CD4-positive, alpha-beta T cell (primary cell): ENCODE measurements around the gene COMMD7. TPM values are rescaled to one million over a fixed set of nuclear protein-coding genes. Genes with fewer than 3 reads are reported as not detected.

Source experiments
- ATAC-seq: fragments of 200-7000 bp; cut with Tn5 transposase; one replicate; pipeline ENCODE4 v1.10.0; 2022; ENCODE audit warnings: mild to moderate bottlenecking; ENCODE audit not compliant: poor library complexity
- CTCF ChIA-PET: fragments of 350-600 bp; sonication (Branson Sonifier 250); formaldehyde crosslinking; loops from one replicate; lab custom pipeline; 2021; ENCODE audit warnings: antibody characterized with exemption, inconsistent platforms; lab: Charles Lee
- POLR2A ChIA-PET: fragments of 350-600 bp; sonication (Branson Sonifier 250); formaldehyde crosslinking; loops from one replicate; lab custom pipeline; 2021; ENCODE audit warnings: antibody characterized with exemption, inconsistent platforms; lab: Charles Lee
- DNase-seq, 14 experiments: peaks; one replicate each; pipeline ENCODE4 v3.0.0-alpha.2; 2013 to 2020; ENCODE audit warnings: mixed read lengths in 2 of 14
- H3K27ac ChIP-seq, 2 donors: one replicate each; pipeline versions ENCODE4 v1.5.1 to v1.7.0; 2013; ENCODE audit warnings: low read length in 2 of 2, low read depth in 1 of 2, mild to moderate bottlenecking in 1 of 2
- H3K27me3 ChIP-seq, 2 experiments: 1 replicate in 1 of 2; 2 replicates in 1 of 2; pipeline versions ENCODE4 v1.6.1 to v1.7.0; 2013; ENCODE audit warnings: low read length in 2 of 2, control low read depth in 1 of 2, mild to moderate bottlenecking in 1 of 2, moderate library complexity in 1 of 2; ENCODE audit not compliant: insufficient read depth in 2 of 2, control insufficient read depth in 1 of 2
- H3K36me3 ChIP-seq: one replicate; pipeline ENCODE4 v1.6.1; 2013; ENCODE audit warnings: low read length, control low read depth; ENCODE audit not compliant: insufficient read depth
- H3K4me1 ChIP-seq: one replicate; pipeline ENCODE4 v1.6.1; 2013; ENCODE audit warnings: low read length, control low read depth; ENCODE audit not compliant: insufficient read depth
- H3K4me3 ChIP-seq: one replicate; pipeline ENCODE4 v1.5.1; 2013; ENCODE audit warnings: mild to moderate bottlenecking, low read length, moderate library complexity
- H3K9me3 ChIP-seq, 2 experiments: 1 replicate in 1 of 2; 2 replicates in 1 of 2; pipeline versions ENCODE4 v1.6.1 to v1.7.0; 2013; ENCODE audit warnings: low read length in 2 of 2, mild to moderate bottlenecking in 2 of 2, control low read depth in 1 of 2, moderate library complexity in 1 of 2; ENCODE audit not compliant: control insufficient read depth in 1 of 2, insufficient read depth in 1 of 2
- H3K27ac Mint-ChIP-seq: one replicate; pipeline ENCODE4 v1.8.0; 2020; ENCODE audit warnings: mixed read lengths
- H3K27me3 Mint-ChIP-seq: one replicate; pipeline ENCODE4 v1.8.0; 2021; ENCODE audit warnings: mixed read lengths
- H3K36me3 Mint-ChIP-seq: one replicate; pipeline ENCODE4 v1.8.0; 2021; ENCODE audit warnings: low read depth, mixed read lengths
- H3K4me1 Mint-ChIP-seq: one replicate; pipeline ENCODE4 v1.8.0; 2021; ENCODE audit warnings: low read depth, mixed read lengths
- H3K4me3 Mint-ChIP-seq: one replicate; pipeline ENCODE4 v1.8.0; 2020; ENCODE audit warnings: mild to moderate bottlenecking, mixed read lengths
- H3K9me3 Mint-ChIP-seq: one replicate; pipeline ENCODE4 v1.8.0; 2020; ENCODE audit warnings: mixed read lengths
- intact Hi-C, 2 experiments: fragments of 100-400 bp; cut with DNase I in 1 of 2; cut with micrococcal nuclease in 1 of 2; formaldehyde crosslinking; loops; one replicate each; pipeline versions ENCODE4 v1.15.1 to v1.9.0; 2023 to 2025; cut with DNase I, micrococcal nuclease
- total RNA-seq, 174 experiments: library from RNA in 2 of 174; stranded (reverse) in 2 of 174; gene quantifications; one replicate each; pipeline ENCODE4 v1.2.3 and lab custom pipeline; 2021 to 2026
- TF ChIP-seq, protein P1 (sequence below): fragments of 200-600 bp; IDR thresholded peaks from one replicate; pipeline ENCODE4 v1.8.0; 2022; ENCODE audit warnings: antibody characterized with exemption, mild to moderate bottlenecking

The COMMD7 gene
- total RNA-seq, 2 experiments from 2014 or later, result 30.3 to 30.4 TPM

- Mint-ChIP-seq H3K9me3 (no peaks in the 10 kb centered on the region), H3K27ac (no peak within 1 kb of the TSS), H3K36me3 (no peaks in the 10 kb centered on the region), H3K4me1 (peaks cover 13% of the 10 kb centered on the region), H3K27me3 (no peaks in the 10 kb centered on the region), H3K4me3 (peak within 1 kb of the TSS; percentile 89)
- H3K27me3 ChIP-seq, result no peaks in the 10 kb centered on the region
- peaks cover 20% of the 10 kb centered on the region for H3K4me1 ChIP-seq
- TF ChIP-seq, protein P1, sequence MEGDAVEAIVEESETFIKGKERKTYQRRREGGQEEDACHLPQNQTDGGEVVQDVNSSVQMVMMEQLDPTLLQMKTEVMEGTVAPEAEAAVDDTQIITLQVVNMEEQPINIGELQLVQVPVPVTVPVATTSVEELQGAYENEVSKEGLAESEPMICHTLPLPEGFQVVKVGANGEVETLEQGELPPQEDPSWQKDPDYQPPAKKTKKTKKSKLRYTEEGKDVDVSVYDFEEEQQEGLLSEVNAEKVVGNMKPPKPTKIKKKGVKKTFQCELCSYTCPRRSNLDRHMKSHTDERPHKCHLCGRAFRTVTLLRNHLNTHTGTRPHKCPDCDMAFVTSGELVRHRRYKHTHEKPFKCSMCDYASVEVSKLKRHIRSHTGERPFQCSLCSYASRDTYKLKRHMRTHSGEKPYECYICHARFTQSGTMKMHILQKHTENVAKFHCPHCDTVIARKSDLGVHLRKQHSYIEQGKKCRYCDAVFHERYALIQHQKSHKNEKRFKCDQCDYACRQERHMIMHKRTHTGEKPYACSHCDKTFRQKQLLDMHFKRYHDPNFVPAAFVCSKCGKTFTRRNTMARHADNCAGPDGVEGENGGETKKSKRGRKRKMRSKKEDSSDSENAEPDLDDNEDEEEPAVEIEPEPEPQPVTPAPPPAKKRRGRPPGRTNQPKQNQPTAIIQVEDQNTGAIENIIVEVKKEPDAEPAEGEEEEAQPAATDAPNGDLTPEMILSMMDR, result no peak
- H3K9me3 ChIP-seq, result no peaks in the 10 kb centered on the region
- DNase-seq (peak; percentile 31 to 81 (median 66)), ATAC-seq (peak; percentile 76)
- ChIA-PET POLR2A (interaction anchor here (1.2 to 2.4 kb wide), 3 partner anchors 9 to 24 kb away, joined by 5 to 22 read pairs (median 11); partner anchors contain the start of gene COMMD7), CTCF (interaction anchor here (1.1 to 2.7 kb wide), 5 partner anchors 9 to 21 kb away, joined by 3 to 16 read pairs (median 4); partner anchors contain the start of gene COMMD7)
- no peak within 1 kb of the TSS for H3K27ac ChIP-seq
- H3K36me3 ChIP-seq, result no peaks in the 10 kb centered on the region
- intact Hi-C loops, result loop anchor here in 1 of 2 experiments (1.0 kb wide), 1 partner anchor 19 kb away; the partner anchor contains the start of gene COMMD7
- H3K4me3 ChIP-seq, result peak within 1 kb of the TSS; percentile 67
Measured at GRCh38 chr20:32761831-32762753, 18.8 kb upstream of the COMMD7 start, which contains the start of gene DNMT3B. Gene DNMT3B, plus strand, starts transcription at chr20:32762385. Its CDS starts 17,939 bp downstream, at chr20:32780324.

DNA sequence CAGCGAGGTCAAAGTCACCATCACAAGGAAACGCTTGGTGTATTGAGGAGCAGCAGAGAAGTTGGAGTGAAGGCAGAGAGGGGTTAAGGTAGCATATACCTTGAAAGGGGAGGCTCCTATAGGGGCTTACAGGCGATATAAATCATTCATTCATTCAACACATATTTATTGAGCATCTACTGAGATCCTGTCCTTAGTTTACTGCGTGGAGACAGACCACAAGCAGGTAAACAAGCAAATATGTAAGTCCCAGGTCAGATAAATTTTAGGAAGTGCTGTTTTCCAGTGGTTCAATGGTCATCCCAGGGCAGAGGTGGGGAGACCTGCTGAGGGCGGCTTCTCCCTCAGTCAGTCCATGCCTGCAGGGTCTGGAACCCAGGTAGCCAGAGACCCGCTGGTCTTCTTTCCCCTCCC is 18.2 kb upstream of the COMMD7 start:
- Mint-ChIP-seq H3K4me3 (peak overlapping the region; percentile 89), H3K27me3 (no peaks in the 10 kb centered on the region), H3K27ac (no peak overlapping the region), H3K9me3 (no peaks in the 10 kb centered on the region), H3K4me1 (peaks cover 13% of the 10 kb centered on the region), H3K36me3 (no peaks in the 10 kb centered on the region)
- no peak for ATAC-seq
- H3K4me3 ChIP-seq, result peak overlapping the region; percentile 57
- no peaks in the 10 kb centered on the region for H3K27me3 ChIP-seq
- H3K36me3 ChIP-seq, result no peaks in the 10 kb centered on the region
- TF ChIP-seq, protein P1, result no peak
- peaks cover 20% of the 10 kb centered on the region for H3K4me1 ChIP-seq
- intact Hi-C loops, result no loop called here
- no peaks in the 10 kb centered on the region for H3K9me3 ChIP-seq
- no peak overlapping the region for H3K27ac ChIP-seq
- ChIA-PET POLR2A (no interaction called here), CTCF (no interaction called here)
- no peak for DNase-seq

- intact Hi-C loops, result no loop called here
- H3K36me3 Mint-ChIP-seq, result no peaks in the 10 kb centered on the region
- H3K4me1 Mint-ChIP-seq, result peaks cover 2% of the 10 kb centered on the region
- no peaks in the 10 kb centered on the region for H3K27me3 ChIP-seq
- H3K27ac Mint-ChIP-seq, result no peak overlapping the region
- peak overlapping the region; percentile 25 for H3K4me3 Mint-ChIP-seq
- H3K9me3 Mint-ChIP-seq, result no peaks in the 10 kb centered on the region
- TF ChIP-seq, protein P1, result no peak
- CTCF ChIA-PET, result no interaction called here
- no peaks in the 10 kb centered on the region for H3K9me3 ChIP-seq
- no peaks in the 10 kb centered on the region for H3K27me3 Mint-ChIP-seq
- ATAC-seq, result no peak
- H3K27ac ChIP-seq, result no peak overlapping the region
- POLR2A ChIA-PET, result no interaction called here
- no peaks in the 10 kb centered on the region for H3K4me1 ChIP-seq
- H3K4me3 ChIP-seq, result no peak overlapping the region
- DNase-seq, result no peak
- no peaks in the 10 kb centered on the region for H3K36me3 ChIP-seq
Measured at GRCh38 chr20:32756156-32756555, 12.9 kb upstream of the COMMD7 start.
